GM18907 (cell line): ENCODE results near the gene RASA3.

ENCODE experiments used
- ATAC-seq: cut with Tn5 transposase; IDR thresholded peaks from one replicate; pipeline ENCODE4 v1.9.1; 2021; ENCODE audit warnings: mild to moderate bottlenecking, moderate library complexity; ENCODE audit not compliant: unreplicated experiment

Gene RASA3

DNA sequence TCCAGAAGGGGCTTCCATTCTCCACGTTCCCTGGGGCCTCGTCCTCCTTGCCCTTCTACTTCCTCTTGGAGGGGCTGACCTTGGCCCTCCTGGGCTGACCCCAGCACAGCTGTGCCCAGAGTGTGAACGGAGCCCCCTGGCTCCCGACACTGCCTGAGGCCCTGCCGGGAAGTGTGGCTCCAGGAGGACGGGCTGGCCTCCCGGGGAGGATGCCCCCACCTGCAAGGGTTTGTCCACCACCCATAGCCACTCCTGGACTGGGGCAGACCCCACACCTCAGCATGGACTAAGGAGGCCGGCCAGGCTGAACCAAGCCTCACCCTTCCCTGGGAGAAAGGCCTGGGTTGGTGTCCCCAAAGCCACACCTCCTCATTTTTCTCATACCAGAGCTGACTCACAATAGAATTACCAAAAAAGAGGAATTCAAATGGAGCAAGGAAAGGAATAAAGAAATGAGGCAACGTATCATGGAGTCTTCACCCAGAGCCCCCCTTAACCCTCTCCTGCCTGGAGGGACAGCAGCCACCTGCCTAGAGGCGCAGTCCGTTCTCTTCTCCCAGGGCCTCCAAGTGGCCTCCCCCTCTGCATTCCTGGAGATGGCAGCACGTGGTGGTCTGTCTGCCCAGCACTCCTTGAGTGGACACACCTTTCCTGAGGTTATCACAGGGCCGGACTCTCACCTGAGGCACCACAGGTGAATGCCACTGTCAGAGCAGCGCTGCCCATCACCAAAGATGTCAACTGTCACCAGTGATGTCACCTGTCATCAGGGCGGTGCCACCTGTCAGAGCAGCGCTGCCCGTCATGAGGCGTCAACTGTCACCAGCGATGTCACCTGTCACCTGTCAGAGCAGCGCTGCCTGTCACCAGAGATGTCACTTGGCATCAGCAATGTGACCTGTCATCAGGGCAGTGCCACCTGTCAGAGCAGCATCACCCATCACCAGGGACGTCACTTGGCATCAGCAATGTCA, 155.4 kb downstream of the RASA3 start:
- ATAC-seq: no peak

DNA sequence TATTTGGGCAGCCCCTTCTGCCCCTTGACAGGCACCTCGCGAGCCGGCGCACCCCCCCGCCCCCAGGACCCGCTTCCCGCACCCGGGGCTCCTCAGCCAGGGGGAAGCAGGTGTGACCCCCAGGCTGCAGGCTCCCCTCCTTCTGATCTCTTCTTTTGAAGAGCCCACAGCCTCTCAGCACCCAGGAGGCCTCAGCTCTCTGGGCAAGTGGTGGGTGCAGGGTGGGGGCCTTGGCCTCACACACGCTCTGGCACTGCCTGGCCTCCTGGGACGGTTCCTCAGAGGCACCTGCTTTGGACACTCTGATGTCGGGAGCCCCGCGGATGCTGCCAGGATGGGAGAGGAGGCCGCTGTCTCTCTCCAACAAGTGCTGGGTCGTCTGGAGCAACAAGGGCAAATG, 157.0 kb downstream of the RASA3 start:
- no peak for ATAC-seq

GRCh38 chr13:113974304-113975281, 157.8 kb downstream of the RASA3 start:
- ATAC-seq: no peak

DNA sequence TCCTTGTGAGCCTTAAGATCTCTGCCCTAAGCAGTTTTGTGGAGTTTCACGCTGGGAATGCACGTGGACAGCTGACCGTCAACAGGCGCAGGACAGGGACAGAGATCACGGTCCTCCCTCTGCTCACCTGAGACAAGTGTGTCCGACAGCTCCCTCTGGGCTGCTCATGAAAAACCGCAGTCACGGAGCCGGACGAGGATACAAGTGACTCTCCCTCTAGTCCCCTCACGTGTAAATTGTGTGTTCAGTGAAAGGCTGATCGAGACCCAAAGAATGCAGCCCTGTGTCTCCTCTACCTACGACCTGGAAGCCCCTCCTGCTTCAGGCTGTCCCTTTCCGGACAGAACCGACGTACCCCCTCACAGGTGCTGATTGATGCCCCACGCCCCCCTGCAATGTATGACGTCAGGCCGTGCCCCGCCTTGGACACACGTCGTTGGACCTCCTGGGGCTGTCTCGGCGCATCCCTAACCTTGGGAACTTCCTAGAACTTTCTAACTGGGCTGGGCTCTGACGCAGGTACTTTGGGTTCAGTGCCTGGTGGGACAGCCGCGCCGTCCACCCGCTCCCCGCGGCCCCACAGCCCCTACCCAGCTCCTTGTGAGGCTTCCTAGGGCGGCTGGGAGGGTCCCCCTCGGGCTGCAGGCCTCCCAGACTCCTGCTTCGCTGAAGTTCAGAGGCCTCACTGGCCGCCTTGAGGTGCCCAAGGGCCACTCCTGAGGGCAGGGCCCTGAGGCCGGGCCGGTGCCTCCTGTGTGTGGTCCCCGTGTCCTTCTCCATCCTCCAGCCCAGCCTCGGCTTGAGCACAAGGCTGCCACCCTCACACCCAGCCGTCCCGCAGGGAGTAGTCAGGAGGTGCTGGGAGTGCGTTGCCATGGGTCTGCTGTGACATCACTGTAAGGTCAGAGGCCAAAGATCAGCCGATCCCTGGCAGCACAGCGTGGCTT, 158.9 kb downstream of the RASA3 start, which contains the start of gene C13orf46:
Gene C13orf46, minus strand, starts transcription at position 859 of the 947 bp plus-strand sequence. Its CDS starts 79 bp downstream, at position 780.
- ATAC-seq: no peak

DNA sequence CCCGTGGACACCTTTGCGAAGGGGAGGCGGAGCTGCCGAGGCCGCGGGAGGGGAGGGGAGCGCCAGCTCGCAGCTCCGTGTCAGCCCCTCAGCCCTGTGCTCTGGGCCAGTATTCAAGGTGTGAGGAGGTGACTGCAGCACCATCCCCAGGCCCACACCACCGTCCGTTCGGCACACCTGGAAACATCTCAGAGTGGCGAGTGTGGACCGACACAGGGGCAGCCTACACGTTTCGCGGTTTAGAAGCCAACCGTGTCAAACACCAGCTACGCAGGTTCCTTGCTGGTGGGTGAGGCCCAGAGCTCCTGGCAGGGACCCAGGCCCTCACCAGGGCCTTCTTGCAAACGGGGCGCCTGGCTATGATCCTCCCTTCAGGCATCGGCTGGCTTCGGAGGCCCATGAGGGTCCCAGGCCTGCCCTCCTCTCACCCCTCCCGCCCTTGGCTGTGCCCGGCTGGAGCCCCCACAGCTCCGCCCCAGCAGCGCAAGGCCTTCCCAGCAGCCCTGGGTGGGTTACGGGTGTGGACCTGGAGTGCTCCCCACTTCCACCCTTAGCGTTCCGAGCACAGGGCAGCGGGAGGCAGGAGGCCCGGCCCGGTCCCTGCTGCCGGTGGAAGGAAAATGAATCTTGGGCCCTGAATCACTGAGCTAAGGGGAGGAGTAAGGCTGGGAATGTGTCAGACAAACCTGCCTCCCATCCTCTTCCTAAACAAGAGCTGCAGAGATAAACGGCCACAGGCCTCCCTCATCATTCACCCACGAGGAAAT, 159.8 kb downstream of the RASA3 start:
- ATAC-seq: no peak

DNA sequence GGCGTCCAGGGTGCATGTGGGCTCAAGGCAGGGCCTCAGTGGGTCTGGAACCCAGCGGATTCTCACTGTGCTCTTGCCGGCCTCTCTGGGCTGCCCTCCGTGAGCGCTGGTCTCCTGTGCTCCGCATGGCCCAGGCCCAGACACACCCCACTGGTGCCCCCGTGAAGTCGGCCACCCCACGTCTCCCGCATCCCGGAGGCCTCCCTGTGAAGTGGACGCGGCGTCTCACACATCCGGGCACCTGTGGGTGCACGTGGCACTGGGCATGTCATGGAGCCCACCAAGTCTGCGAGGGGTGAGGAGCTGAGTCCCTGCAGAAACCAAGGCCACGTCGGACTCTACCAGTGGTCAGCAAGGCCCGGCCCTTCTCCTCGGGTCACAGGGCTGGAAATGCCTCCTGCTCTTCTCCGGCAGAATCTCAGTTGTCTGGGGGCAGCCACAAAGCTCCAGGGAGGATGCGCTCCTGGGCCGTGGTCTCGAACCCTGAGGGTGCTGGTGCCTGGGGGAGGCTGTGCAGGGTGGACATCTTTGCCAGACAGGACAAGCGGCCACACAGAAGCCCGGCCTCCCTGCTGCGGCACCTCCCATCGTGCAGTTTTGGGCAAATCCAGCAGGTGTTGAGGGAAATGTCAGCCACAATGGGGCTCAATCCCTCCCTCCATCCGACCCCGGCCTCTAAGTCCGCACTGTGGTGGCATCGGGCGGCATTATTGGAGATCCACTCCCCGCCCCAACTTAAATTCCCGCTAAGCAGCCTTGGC, 160.8 kb downstream of the RASA3 start:
- no peak for ATAC-seq

DNA sequence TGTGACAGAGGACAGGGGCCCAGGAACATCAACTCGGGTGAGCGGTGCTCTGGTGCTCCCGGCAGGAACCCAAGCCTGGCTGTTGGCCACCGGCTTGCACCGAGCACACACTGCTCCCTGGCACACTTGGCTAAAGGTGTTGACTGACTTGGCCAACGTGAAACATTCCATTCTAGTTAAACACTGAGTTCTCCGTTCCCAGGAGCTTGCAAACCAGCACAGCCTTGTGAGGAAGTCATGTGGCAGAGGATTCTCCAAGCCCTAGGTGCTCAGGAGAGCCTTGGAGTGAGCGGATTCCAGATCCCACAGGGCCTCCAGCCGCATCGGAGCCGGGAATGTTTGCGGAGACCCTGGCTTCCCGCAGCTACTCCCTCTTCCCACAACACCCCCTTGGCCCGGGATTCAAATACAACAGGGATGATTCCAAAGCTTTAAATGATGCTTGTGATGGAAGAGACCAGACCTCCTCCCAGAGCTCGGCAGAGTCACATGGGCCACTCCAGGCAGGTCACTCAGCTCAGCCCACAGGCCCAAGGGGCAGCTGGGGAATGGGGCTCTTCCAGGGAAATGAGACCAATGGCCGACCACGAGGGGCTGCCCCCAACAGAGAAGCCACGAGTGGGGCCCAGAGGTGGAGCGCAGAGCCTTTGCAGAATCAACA, 161.5 kb downstream of the RASA3 start:
- no peak for ATAC-seq

DNA sequence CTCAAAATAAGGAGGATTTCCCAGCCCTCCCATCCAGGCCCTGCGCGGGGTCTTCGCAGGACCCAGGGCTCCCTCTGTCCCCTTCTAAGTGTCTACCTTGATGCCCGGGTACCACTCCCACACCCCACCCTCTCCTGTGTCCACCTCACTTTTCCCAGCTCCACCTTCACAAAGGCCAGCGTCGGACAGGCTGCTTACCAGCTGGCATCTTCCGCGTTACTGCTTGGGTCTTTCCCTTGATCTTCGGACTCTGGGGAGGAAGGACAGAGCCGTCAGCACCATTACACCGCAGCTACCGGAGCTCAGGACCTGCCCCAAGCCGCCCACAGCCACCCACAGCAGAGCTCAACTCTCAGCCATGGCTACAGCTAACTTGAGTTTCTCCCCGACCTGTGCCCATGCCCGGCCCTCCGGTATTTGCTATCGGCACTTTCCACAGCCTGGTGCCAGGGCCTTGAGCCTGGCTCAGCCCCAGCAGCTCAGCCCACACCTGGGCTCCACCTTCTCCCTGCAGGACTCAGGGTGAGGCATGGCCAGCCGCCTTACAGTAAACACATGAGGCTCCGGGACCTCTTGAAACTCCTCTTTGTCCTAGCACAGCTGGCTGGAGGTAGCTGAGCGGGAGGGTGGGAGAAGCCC, 162.3 kb downstream of the RASA3 start:
- ATAC-seq: no peak

GRCh38 chr13:113969311-113969972, 163.0 kb downstream of the RASA3 start:
- no peak for ATAC-seq

DNA sequence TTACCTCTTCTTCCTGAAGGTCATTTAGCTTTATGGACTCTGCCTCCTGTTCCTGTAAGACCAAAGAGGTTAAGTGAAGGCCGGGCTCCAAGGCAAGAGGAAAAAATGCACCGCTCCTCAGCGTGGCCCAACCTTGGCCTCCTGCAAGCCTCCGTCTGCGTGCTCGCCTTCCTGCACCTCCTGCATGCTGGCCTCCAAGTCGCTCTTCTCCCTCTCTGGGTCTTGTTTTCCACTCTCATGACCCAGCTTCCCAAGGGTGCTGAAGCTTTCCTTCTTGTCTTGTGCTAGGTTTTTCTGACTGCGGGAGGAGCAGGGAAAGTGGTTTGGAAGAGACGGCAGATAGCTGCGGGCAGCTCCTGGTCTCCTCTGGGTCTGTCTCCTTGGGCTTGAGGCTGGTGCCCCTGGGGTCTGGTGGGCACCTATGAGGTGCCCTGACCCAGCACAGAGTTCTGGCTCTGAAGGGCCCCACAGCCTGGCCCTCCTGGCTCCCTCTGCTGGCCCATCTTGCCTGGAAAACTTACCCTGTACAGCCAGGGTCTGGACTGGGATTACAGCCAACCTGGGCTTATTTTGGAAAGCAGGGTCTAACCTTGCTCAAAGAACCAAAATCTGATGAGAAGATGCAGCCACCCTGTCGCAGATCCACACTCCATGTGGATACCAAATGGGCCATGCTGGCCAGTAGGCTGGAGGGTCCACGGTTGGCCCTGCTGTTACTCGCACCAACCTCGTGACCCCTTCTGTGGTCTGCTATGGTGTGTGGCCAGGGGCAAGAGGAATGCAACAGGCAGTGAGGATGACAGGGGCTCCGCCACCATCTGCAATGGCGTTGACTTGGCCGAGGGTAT, 163.7 kb downstream of the RASA3 start:
- ATAC-seq: no peak

GRCh38 chr13:113967729-113968462, 164.5 kb downstream of the RASA3 start:
- no peak for ATAC-seq

GRCh38 chr13:113967206-113967720, 165.2 kb downstream of the RASA3 start:
- no peak for ATAC-seq

DNA sequence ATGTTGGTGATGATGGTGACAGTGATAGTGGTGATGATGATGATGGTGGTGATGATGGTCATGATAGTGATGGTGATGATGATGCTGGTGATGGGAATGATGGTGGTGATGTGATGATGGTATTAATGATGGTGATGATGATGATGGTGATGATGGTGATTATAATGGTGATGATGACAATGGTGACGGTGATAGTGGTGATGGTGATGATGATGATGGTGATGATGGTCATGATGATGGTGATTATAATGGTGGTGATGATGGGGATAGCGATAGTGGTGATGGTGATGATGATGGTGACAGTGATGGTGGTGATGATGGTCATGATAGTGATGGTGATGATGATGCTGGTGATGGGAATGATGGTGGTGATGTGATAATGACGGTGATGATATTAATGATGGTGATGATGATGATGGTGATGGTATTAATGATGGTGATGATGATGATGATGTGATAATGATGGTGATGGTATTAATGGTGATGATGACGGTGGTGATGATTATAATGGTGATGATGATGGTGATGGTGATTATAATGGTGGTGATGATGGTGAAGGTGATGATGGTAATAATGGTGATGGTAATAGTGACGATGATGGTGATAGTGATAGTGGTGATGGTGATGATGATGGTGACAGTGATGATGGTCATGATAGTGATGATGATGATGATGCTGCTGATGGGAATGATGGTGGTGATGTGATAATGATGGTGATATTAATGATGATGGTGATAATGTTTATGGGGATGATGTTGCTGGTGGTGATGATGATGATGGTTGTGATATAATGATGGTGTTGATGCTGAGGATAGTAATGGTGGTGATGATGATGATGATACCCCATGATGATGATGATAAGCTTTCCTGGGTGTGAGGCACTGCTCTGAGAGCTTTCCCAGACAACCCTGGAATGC, 166.2 kb downstream of the RASA3 start:
- ATAC-seq: no peak

GRCh38 chr13:113965383-113965874, 167.0 kb downstream of the RASA3 start:
- ATAC-seq: no peak
